ENCODE measurements around the gene TMC4.
"Not testable (repeated sequence)": the region's sequence is repeated elsewhere in the genome, so short reads cannot be mapped to it uniquely, and the experiment has no call there.

The TMC4 gene

DNA sequence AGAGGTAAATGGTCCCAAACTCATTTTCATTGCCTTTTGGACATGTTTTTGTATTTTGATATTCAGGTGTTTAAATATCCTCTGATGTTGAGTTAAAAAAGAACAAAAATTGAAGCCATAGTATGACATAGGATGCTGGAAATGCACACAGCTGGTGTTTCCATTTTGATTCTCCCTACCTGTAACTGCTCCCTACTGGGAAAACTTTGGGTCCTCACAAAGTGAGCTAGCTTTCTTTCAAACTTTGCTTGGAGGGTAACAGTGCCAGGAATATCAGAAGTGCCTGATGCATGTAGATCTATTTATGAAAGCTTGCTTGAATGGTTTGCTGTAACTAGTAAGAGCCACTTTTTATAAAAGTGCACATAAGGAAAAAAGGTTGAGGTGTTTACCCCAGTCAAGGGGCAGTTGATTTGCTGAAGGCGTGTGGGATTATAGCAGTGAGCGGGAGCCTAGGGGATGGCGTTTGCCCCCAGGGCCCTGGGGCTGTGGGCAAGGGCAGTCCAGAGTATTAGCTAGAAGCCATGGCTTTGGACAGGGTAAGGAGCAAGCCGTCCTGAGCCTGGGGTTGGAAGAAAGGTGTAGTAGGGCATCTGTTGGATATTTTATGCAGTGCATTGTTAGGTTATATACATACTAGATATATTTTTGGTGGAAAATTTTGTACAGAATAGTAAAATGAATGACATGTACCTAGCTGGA is 32.0 kb upstream of the TMC4 start:
- no peak for DNase-seq (ENCODE audit: low read depth)

DNA sequence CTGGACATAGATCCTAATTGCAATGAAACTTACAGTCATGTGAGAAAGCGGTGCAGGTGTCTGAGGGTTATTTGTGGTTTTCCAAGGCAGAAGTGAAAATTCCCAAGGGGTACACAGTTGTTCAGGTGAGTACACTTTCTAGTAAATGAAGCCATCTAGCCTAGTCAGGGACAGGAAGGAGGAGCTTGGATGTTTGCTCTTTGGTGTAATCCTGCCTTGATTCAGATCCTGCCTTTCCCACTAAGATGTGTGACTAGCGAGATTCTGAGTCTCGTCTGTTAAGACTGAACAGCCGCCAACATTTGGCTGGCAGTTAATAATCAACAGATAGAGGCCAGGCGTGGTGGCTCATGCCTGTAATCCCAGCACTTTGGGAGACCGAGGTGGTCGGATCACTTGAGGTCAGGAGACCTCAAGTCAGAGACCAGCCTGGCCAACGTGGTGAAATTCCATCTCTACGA is 30.2 kb upstream of the TMC4 start:
- no peak for DNase-seq (ENCODE audit: low read depth)

DNA sequence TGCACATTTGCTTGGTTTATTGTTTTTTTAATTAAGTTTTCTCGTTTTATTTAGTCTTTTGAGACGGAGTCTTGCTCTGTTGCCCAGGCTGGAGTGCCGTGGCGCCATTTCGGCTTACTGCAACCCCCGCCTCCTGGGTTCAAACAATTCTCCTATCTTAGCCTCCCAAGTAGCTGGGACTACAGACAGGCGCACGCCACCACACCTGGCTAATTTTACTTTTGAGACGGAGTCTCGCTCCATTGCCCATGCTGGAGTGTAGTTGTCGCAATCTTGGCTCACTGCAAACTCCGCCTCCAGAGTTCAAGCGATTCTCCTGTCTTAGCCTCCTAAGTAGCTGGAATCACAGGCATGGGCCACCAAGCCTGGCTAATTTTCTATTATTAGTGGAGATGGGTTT is 29.0 kb upstream of the TMC4 start:
- DNase-seq (ENCODE audit: low read depth): no peak

DNA sequence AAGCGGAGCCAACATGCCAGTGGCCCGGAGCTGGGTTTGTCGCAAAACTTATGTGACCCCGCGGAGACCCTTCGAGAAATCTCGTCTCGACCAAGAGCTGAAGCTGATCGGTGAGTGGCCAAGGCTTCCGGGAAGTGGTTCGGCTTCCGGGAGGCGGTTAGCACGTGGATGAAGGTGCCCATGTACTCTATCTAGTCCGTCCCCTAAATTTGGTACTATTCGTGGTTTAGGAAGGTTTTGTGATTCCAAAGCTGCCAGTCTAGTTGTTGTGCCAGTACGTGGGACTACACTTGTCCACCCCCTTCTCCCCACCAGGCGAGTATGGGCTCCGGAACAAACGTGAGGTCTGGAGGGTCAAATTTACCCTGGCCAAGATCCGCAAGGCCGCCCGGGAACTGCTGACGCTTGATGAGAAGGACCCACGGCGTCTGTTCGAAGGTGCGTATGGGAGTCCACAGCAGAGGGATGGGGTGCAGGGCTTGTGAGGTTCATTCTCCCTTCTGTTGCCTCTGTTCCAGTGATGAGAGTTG is 28.3 kb upstream of the TMC4 start:
- DNase-seq (ENCODE audit: low read depth): no peak

DNA sequence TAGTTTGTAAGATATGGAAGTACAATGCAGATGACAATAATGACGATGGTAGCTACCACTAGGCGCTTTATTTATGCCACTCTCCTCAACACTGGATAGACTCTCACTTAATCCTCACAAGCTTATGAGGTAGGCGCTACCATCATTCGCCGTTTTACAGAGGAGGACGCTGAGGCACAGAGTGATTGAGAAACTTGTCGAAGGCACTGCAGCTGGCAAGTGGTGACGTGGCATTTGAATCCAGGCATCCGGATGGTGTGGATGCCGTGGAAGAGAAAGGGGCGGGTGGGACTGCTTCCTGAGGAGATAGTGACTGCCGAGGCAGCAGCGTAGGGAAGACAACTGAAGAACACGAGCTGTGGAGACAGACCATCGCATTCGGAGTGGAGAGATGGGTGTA is 26.4 kb upstream of the TMC4 start:
- DNase-seq (ENCODE audit: low read depth): no peak

DNA sequence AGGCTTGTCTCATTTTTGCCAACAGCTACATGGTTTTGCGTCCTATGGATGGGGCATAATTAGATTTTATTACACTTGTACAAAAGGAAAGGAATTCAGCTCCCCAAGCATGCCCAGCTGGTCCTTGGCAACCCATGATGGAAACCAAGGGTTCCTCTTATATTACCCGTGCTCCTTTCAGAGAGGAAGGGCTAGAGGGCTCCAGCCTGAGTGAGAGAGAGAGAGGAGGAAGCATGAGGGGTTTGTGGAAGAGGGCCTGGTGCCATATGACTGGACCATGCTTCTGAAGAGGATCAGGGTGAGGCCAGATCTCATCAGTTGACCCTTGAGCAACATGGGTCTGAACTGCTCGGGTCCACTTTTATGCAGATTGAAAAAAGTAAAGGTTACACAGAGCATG is 24.2 kb upstream of the TMC4 start:
- no peak for DNase-seq (ENCODE audit: low read depth)

GRCh38 chr19:54196536-54196935 is 23.6 kb upstream of the TMC4 start:
- DNase-seq (ENCODE audit: low read depth): no peak

GRCh38 chr19:54194463-54194862 is 21.5 kb upstream of the TMC4 start:
- DNase-seq (ENCODE audit: low read depth): not testable (repeated sequence)

DNA sequence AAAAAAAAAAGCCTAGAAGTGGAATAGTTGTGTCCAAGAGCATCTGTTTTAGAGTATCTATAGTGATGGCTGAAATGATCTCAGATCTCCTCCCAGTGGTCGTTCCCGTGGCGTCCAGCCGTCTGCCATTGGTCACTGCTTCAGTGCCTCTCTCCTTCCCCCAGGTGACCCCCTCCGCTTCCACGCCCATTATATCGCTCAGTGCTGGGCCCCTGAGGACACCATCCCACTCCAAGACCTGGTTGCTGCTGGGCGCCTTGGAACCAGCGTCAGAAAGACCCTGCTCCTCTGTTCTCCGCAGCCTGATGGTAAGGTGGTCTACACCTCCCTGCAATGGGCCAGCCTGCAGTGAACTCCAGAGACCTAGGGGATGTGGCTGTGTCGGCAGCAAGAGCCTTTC is 20.1 kb upstream of the TMC4 start:
- no peak for DNase-seq (ENCODE audit: low read depth)

DNA sequence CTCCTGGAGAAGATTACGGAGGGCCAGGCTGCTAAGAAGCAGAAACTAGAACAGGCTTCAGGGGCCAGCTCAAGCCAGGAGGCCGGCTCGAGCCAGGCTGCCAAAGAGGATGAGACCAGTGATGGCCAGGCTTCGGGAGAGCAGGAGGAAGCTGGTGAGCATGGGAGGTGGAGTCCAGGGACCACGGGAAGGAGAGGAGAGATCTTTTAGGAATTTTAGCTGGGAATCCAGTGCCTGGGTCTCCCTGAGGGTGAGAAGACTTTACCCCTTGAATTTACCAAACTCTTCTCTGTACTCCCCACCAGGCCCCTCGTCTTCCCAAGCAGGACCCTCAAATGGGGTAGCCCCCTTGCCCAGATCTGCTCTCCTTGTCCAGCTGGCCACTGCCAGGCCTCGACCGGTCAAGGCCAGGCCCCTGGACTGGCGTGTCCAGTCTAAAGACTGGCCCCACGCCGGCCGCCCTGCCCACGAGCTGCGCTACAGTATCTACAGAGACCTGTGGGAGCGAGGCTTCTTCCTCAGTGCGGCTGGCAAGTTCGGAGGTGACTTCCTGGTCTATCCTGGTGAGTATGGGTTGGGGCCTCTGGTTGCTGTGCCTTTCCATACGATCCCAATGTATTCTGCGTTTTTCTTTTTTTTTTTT is 19.0 kb upstream of the TMC4 start:
- no peak for DNase-seq (ENCODE audit: low read depth)

DNA sequence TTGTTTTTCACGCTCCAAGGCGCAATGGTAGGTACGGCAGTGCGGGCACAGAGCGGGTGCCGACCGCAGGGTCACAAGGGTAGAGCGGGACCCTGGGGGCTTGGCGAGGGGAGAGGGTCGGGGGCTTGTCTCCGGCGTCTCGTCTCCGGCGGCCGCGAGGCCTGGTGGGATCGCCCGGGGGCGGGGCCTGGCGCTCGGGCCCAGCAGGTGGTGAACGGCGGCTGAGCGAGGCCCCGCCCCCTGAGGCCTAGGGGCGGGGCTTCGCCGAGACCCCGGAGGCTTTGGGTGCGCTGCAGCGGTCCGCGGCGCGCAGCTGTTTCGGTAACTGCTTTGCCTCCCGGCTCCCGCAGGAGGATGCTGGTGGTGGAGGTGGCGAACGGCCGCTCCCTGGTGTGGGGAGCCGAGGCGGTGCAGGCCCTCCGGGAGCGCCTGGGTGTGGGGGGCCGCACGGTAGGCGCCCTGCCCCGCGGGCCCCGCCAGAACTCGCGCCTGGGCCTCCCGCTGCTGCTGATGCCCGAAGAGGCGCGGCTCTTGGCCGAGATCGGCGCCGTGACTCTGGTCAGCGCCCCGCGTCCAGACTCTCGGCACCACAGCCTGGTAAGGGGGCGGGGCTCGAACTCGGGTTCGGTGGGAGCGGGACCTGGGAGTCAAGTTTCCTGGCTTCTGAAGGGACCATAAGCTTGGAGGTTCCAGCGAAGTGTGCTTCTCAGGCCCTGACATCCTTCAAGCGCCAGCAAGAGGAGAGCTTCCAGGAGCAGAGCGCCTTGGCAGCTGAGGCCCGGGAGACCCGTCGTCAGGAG is 18.3 kb upstream of the TMC4 start, which contains the start of gene TSEN34:
TSS of gene TSEN34 (plus strand) at position 298 of the 800 bp plus-strand sequence. CDS start at position 355, 57 bp downstream.
- DNase-seq (ENCODE audit: low read depth): peak; percentile 36

- DNase-seq (ENCODE audit: low read depth): peak; percentile 99
Measured at GRCh38 chr19:54190503-54191010, 17.6 kb upstream of the TMC4 start.

DNA sequence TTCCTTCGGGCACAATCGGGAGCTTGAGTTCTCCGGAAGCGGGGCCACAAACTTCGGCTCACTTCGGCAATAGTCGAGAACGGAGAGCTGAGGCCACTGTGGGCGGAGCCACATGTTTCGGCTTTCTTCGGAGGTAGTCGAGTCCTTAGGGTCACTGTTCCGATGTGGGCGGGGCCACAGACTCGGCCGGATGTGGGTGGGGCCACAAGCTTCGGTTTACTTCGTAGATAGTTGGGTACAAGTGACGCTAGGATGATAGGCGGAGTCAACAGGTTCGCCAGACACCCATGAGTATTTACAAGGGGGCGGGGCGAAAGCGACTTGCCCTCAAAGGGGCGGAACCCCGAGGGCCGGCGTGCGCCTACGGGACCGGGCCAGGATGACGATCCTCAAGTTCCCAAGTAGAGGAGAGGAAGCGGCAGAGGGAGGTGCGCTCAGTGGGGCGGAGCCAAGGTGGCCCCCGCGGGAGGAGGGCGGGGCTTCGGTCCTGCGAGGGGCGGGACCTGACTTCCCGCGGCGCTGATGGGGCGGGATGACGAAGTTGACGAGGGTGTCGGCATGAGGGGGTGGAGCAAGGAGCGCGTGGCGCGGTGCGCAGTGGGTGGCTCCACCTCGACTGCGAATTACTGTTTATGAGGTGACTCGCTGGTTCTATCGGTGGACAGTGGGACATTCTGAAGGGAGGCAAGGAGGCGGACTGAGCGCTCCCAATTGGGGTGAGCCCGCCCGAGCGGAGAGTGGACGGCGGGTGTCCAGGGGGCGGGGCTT is 17.0 kb upstream of the TMC4 start:
- peak; percentile 100 for DNase-seq (ENCODE audit: low read depth)

DNA sequence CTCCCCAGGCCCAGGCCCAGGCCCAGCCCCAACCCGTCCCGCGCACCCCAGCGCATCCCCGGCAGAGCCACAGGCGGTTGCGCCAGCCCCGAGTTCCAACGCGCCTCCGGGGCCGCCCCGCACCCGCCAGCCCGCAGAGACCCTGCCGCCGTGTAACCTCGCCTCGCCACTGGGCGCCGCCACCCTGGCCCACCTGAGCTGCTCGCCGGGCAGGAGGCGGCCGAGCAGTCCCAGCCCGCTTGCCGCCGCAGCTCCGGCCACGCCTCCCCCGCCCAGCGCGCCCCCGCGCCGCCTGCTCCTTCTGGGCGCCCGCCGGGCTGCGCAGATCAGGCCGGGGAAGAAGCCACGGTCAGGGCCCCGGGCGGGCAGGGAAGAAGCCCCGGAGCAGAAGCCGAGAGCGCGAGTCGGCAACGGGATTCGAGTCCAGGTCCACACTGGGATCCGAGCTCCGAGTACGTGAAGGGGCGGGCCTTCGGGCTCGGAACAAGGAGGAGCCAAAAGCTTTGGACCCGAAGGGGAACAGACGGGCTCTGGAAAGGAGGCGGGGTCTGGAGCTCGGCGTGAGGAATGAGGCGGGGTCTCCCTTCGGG is 16.3 kb upstream of the TMC4 start, which contains the start of gene MBOAT7:
TSS of gene MBOAT7 (minus strand) at position 436 of the 590 bp plus-strand sequence. CDS start 1,072 bp downstream, outside the sequence.
- DNase-seq (ENCODE audit: low read depth): no peak

GRCh38 chr19:54188215-54188871 is 15.4 kb upstream of the TMC4 start:
- no peak for DNase-seq (ENCODE audit: low read depth)

GRCh38 chr19:54186934-54187381 is 14.0 kb upstream of the TMC4 start:
- no peak for DNase-seq (ENCODE audit: low read depth)

- no peak for DNase-seq (ENCODE audit: low read depth)
Measured at GRCh38 chr19:54186351-54186750, 13.4 kb upstream of the TMC4 start.

DNA sequence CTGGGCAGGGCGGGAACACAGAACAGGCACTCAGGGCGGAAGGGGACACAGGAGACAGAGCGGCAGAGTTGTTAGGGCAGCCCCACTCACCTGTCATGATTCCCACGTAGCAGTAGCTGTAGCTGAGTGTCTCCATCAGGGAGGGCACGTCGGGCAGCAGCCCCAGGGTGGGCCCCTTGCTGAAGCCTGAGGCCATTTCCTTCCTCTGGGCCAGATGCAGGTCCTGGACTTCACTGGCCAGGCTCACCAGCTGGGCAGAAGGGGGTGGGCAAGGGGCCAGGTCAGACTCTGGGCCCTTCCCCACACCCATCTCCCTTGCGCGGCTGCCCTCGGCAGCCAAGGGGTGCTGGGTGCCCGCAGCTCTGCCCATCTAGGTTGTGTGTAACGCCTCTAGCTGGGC is 10.5 kb upstream of the TMC4 start:
- DNase-seq (ENCODE audit: low read depth): no peak

- not testable (repeated sequence) for DNase-seq (ENCODE audit: low read depth)
Measured at GRCh38 chr19:54181894-54182293, 8.9 kb upstream of the TMC4 start.

- no peak for DNase-seq (ENCODE audit: low read depth)
Measured at GRCh38 chr19:54180691-54181091, 7.7 kb upstream of the TMC4 start.
